CD14-positive monocyte (primary cell): Measurements from ENCODE around the gene LAMC1. TPM values are rescaled to one million over a fixed set of nuclear protein-coding genes. Genes with fewer than 3 reads are reported as not detected.

Experiments
- DNase-seq, 3 donors: peaks; one replicate each; pipeline ENCODE4 v3.0.0-alpha.2; 2011 to 2022
- H2AFZ ChIP-seq: 2 replicates; pipeline ENCODE4 v1.6.0; 2012; ENCODE audit warnings: mild to moderate bottlenecking, low read depth, low read length, inconsistent platforms; ENCODE audit not compliant: insufficient read depth, poor library complexity, severe bottlenecking
- H3K27ac ChIP-seq, 2 donors: 1 replicate in 1 of 2; 2 replicates in 1 of 2; pipeline ENCODE4 v1.5.1; 2012 to 2013; ENCODE audit warnings: low read length in 2 of 2, control low read depth in 1 of 2, inconsistent platforms in 1 of 2, low read depth in 1 of 2, mild to moderate bottlenecking in 1 of 2
- H3K27me3 ChIP-seq, 2 donors: one replicate each; pipeline versions ENCODE4 v1.6.0 to v1.6.1; 2011 to 2013; ENCODE audit warnings: low read length in 2 of 2; ENCODE audit not compliant: control insufficient read depth in 2 of 2, insufficient read depth in 2 of 2
- H3K36me3 ChIP-seq, 2 donors: replicated peaks in 1 of 2; 1 replicate in 1 of 2; 2 replicates in 1 of 2; pipeline versions ENCODE4 v1.5.1 to v1.6.1; 2012 to 2013; ENCODE audit warnings: low read length in 2 of 2, control low read depth in 1 of 2, inconsistent platforms in 1 of 2, mild to moderate bottlenecking in 1 of 2; ENCODE audit not compliant: insufficient read depth in 2 of 2, control insufficient read depth in 1 of 2
- H3K4me1 ChIP-seq, 2 donors: 1 replicate in 1 of 2; 2 replicates in 1 of 2; pipeline versions ENCODE4 v1.5.1 to v1.6.1; 2012 to 2013; ENCODE audit warnings: low read length in 2 of 2, control low read depth in 1 of 2, inconsistent platforms in 1 of 2, mild to moderate bottlenecking in 1 of 2, moderate library complexity in 1 of 2; ENCODE audit not compliant: insufficient read depth in 2 of 2, control insufficient read depth in 1 of 2
- H3K4me2 ChIP-seq: replicated peaks from 2 replicates; pipeline ENCODE3; 2012; ENCODE audit warnings: low read length, moderate library complexity, mild to moderate bottlenecking; ENCODE audit not compliant: poor library complexity, severe bottlenecking; ENCODE audit errors: extremely low read depth
- H3K4me3 ChIP-seq, 3 experiments: fragments of 200-600 bp in 1 of 3; sonication (generic) in 1 of 3; replicated peaks in 1 of 3; 1 replicate in 2 of 3; 2 replicates in 1 of 3; pipeline ENCODE4 v1.5.1; 2011 to 2013; ENCODE audit warnings: low read length in 3 of 3, mild to moderate bottlenecking in 3 of 3, control low read depth in 2 of 3, low read depth in 2 of 3, inconsistent platforms in 1 of 3, moderate library complexity in 1 of 3
- H3K79me2 ChIP-seq: 2 replicates; pipeline ENCODE4 v1.6.0; 2012; ENCODE audit warnings: mild to moderate bottlenecking, control low read depth, inconsistent platforms, low read length, moderate library complexity; ENCODE audit not compliant: insufficient read depth
- H3K9ac ChIP-seq: 2 replicates; pipeline ENCODE4 v1.6.0; 2017; ENCODE audit warnings: low read length, mild to moderate bottlenecking; ENCODE audit not compliant: insufficient read depth, poor library complexity, severe bottlenecking
- H3K9me3 ChIP-seq, 2 donors: replicated peaks in 1 of 2; 1 replicate in 1 of 2; 2 replicates in 1 of 2; pipeline versions ENCODE4 v1.5.1 to v1.6.1; 2012 to 2013; ENCODE audit warnings: low read length in 2 of 2, control low read depth in 1 of 2; ENCODE audit not compliant: control insufficient read depth in 1 of 2, insufficient read depth in 1 of 2
- H4K20me1 ChIP-seq: 2 replicates; pipeline ENCODE4 v1.6.0; 2012; ENCODE audit warnings: mild to moderate bottlenecking, low read length, control low read depth, moderate library complexity; ENCODE audit not compliant: insufficient read depth
- H3K27ac Mint-ChIP-seq, 7 donors: one replicate each; pipeline ENCODE4 v1.8.0; 2020; ENCODE audit warnings: mild to moderate bottlenecking in 7 of 7, mixed read lengths in 7 of 7, moderate library complexity in 6 of 7, inconsistent platforms in 2 of 7
- H3K27me3 Mint-ChIP-seq, 3 donors: one replicate each; pipeline ENCODE4 v1.8.0; 2021 to 2022; ENCODE audit warnings: low read depth in 3 of 3, mild to moderate bottlenecking in 3 of 3, mixed read lengths in 3 of 3, moderate library complexity in 3 of 3, inconsistent platforms in 1 of 3
- H3K36me3 Mint-ChIP-seq, 2 donors: one replicate each; pipeline ENCODE4 v1.8.0; 2020; ENCODE audit warnings: mixed read lengths in 2 of 2, inconsistent platforms in 1 of 2, mild to moderate bottlenecking in 1 of 2
- H3K4me1 Mint-ChIP-seq: one replicate; pipeline ENCODE4 v1.8.0; 2020; ENCODE audit warnings: mild to moderate bottlenecking, mixed read lengths
- H3K4me3 Mint-ChIP-seq, 2 donors: one replicate each; pipeline ENCODE4 v1.8.0; 2020; ENCODE audit warnings: mild to moderate bottlenecking in 2 of 2, mixed read lengths in 2 of 2, moderate library complexity in 1 of 2
- H3K9me3 Mint-ChIP-seq, 7 donors: one replicate each; pipeline ENCODE4 v1.8.0; 2020 to 2022; ENCODE audit warnings: mixed read lengths in 7 of 7, mild to moderate bottlenecking in 6 of 7, moderate library complexity in 6 of 7, inconsistent platforms in 2 of 7
- WGBS: methylation state at CpG from one replicate; pipeline ENCODE4 v1.1.5; 2013; ENCODE audit warnings: missing lambda C conversion rate; ENCODE audit not compliant: insufficient coverage; 5-methylcytosine and 5-hydroxymethylcytosine counted together
- intact Hi-C, 2 donors: fragments of 100-400 bp; cut with micrococcal nuclease; formaldehyde crosslinking; loops; one replicate each; pipeline versions ENCODE4 v1.15.0 to v1.15.1; 2023
- polyA plus RNA-seq, 3 donors: library from polyadenylated mRNA; depleted of rRNA in 1 of 3; unstranded in 2 of 3; stranded (reverse) in 1 of 3; fragments of 300-500 nt in 2 of 3; fragments of >200 nt in 1 of 3; fragmentation: Illumina TruSeq in 2 of 3; gene quantifications; 1 replicate in 2 of 3; 2 replicates in 1 of 3; pipeline ENCODE4 v1.2.3, GENCODE V29; 2012 to 2021
- TF ChIP-seq, protein P1 (sequence below): fragments of 200-600 bp; IDR thresholded peaks from one replicate; pipeline ENCODE4 v1.8.0; 2022; ENCODE audit warnings: antibody characterized with exemption, mild to moderate bottlenecking

The LAMC1 gene
- polyA plus RNA-seq, 3 donors: 0.34 to 1.7 (median 0.95) TPM

GRCh38 chr1:183167676-183168075, 144.5 kb downstream of the LAMC1 start:
- Mint-ChIP-seq H3K27me3 (peaks cover 3 to 9% (median 5%) of the 10 kb centered on the region in 3 donors), H3K4me1 (no peaks in the 10 kb centered on the region), H3K36me3 (no peaks in the 10 kb centered on the region), H3K4me3 (no peak overlapping the region), H3K27ac (no peak overlapping the region), H3K9me3 (peaks cover 0 to 4% (median 0%) of the 10 kb centered on the region in 7 donors)
- no CpG with 5 or more reads among the region's 1 CpG for WGBS
- Histone ChIP-seq H3K79me2 (no peaks in the 10 kb centered on the region), H3K4me3 (no peak overlapping the region), H3K4me1 (no peaks in the 10 kb centered on the region), H3K4me2 (no peak overlapping the region), H3K27ac (no peak overlapping the region), H3K36me3 (no peaks in the 10 kb centered on the region), H3K9ac (no peak overlapping the region), H4K20me1 (no peaks in the 10 kb centered on the region), H3K27me3 (no peaks in the 10 kb centered on the region), H2AFZ (no peak overlapping the region), H3K9me3 (no peaks in the 10 kb centered on the region)
- no peak for DNase-seq
- intact Hi-C loops: no loop called here
- TF ChIP-seq, protein P1, sequence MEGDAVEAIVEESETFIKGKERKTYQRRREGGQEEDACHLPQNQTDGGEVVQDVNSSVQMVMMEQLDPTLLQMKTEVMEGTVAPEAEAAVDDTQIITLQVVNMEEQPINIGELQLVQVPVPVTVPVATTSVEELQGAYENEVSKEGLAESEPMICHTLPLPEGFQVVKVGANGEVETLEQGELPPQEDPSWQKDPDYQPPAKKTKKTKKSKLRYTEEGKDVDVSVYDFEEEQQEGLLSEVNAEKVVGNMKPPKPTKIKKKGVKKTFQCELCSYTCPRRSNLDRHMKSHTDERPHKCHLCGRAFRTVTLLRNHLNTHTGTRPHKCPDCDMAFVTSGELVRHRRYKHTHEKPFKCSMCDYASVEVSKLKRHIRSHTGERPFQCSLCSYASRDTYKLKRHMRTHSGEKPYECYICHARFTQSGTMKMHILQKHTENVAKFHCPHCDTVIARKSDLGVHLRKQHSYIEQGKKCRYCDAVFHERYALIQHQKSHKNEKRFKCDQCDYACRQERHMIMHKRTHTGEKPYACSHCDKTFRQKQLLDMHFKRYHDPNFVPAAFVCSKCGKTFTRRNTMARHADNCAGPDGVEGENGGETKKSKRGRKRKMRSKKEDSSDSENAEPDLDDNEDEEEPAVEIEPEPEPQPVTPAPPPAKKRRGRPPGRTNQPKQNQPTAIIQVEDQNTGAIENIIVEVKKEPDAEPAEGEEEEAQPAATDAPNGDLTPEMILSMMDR: no peak

- Histone ChIP-seq H3K4me2 (no peak overlapping the region), H2AFZ (no peak overlapping the region)
- no peaks in the 10 kb centered on the region for H3K4me1 Mint-ChIP-seq
Measured at GRCh38 chr1:183168308-183168707, 145.1 kb downstream of the LAMC1 start.

More at GRCh38 chr1:183168308-183168707, 145.1 kb downstream of the LAMC1 start:
- H3K27ac Mint-ChIP-seq: no peak overlapping the region
- no peak overlapping the region for H3K9ac ChIP-seq
- no peak overlapping the region for H3K4me3 ChIP-seq
- DNase-seq: no peak
- H3K9me3 Mint-ChIP-seq: peaks cover 0 to 4% (median 0%) of the 10 kb centered on the region in 7 donors
- no peaks in the 10 kb centered on the region for H3K36me3 ChIP-seq
- no peaks in the 10 kb centered on the region for H3K27me3 ChIP-seq
- TF ChIP-seq, protein P1: no peak
- intact Hi-C loops: no loop called here
- H3K36me3 Mint-ChIP-seq: no peaks in the 10 kb centered on the region
- H3K27ac ChIP-seq: no peak overlapping the region
- H3K4me3 Mint-ChIP-seq: no peak overlapping the region
- H4K20me1 ChIP-seq: no peaks in the 10 kb centered on the region
- WGBS: 95% methylated on average over 2 of the region's 3 CpGs
- H3K79me2 ChIP-seq: no peaks in the 10 kb centered on the region
- no peaks in the 10 kb centered on the region for H3K4me1 ChIP-seq
- no peaks in the 10 kb centered on the region for H3K9me3 ChIP-seq
- peaks cover 3 to 9% (median 7%) of the 10 kb centered on the region in 3 donors for H3K27me3 Mint-ChIP-seq
